Fibroblast of lung (primary cell): ENCODE measurements around the gene HMGN4.

Experiments used
- CTCF ChIP-seq, 2 donors: IDR thresholded peaks in 1 of 2; conservative IDR thresholded peaks in 1 of 2; 1 replicate in 1 of 2; 2 replicates in 1 of 2; pipeline ENCODE4 v1.5.1; 2011 to 2012; ENCODE audit warnings: low read length in 2 of 2, control low read depth in 1 of 2, inconsistent platforms in 1 of 2, low read depth in 1 of 2, mild to moderate bottlenecking in 1 of 2
- EZH2 ChIP-seq: IDR thresholded peaks from 2 replicates; pipeline ENCODE4 v1.5.1; 2012; ENCODE audit warnings: low read length, control low read depth, mild to moderate bottlenecking; ENCODE audit errors: missing control alignments

DNA sequence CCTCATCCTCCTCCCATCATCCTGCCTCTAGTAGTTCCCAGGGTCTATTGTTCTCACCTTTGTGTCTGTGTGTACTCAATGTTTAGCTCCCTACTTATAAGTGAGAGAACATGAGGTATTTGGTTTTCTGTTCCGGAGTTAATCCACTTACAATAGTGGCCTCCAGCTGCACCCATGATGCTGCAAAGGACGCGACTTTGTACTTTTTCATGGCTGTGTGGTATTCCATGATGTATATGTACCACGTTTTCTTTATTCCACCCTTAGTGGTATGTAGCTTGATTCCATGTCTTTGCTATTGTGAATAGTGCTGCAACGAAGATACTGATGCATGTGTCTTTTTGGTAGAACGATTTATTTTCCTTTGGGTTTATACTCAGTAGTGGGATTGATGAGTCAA, 40.1 kb downstream of the HMGN4 start:
- TF ChIP-seq CTCF (conservative IDR thresholded peaks at IDR 0.05 in 1 of 2, IDR thresholded peaks at IDR 0.05 in 1 of 2; ENCODE audit: low read depth in 1 of 2, low read length in 2 of 2) (no peak), EZH2 (no peak)
